NCI-H524 treated with DMSO at 0.1 percent for 48 hours (cell line): Measurements from ENCODE around the gene RAPGEF1.

Source experiments
- DNase-seq: peaks from one replicate; lab custom pipeline; 2025; lab: John Stamatoyannopoulos, UW

Gene RAPGEF1

GRCh38 chr9:131752231-131752884, 12.5 kb upstream of the RAPGEF1 start:
- no peak for DNase-seq

DNA sequence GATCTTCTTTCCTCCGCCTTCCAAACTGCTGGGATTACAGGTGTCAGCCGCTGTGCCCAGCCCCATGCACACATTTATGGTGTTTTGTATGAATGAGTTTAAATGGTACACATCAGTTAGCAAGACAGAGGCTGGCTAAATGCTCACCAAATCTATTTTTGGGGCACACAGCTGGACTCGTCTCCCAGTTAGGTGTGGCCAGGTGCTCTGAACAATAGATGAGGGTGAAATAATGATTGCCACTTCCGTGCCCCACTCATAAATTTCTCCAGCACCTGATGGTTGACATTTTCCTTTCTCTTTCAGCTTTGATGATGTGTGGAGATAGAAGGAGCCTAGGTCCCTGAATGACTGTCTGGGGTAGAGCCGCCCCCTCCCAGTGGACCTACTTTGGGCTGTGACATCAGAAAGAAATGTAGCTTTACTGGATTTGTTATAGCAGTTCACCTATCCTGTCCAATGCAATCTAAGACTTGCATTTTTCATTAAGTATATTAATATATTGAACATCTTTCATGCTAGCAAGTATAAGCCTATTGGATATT, 8.6 kb upstream of the RAPGEF1 start:
- DNase-seq = no peak

GRCh38 chr9:131747352-131747751, 7.5 kb upstream of the RAPGEF1 start:
- no peak for DNase-seq

DNA sequence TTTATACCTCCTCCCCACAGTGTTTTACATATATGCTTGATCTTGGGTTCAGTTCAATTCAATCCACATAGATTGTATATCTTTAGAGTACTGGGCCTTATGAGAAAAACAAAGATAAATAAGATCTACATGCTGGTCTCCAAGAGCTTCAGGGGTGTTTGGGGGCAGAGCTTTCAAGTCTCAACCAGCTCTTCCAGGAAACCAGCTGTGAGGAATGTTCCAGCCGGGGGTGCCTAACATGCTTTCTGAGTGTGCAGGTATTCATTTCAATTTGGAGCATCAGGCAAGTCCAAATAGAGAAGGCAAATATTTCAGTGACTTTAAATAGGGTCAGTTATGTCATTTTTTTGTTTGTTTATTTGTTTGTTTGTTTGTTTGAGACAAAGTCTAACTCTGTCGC, 5.7 kb upstream of the RAPGEF1 start:
- no peak for DNase-seq

- no peak for DNase-seq
Measured at GRCh38 chr9:131744720-131745201, 4.9 kb upstream of the RAPGEF1 start.

DNA sequence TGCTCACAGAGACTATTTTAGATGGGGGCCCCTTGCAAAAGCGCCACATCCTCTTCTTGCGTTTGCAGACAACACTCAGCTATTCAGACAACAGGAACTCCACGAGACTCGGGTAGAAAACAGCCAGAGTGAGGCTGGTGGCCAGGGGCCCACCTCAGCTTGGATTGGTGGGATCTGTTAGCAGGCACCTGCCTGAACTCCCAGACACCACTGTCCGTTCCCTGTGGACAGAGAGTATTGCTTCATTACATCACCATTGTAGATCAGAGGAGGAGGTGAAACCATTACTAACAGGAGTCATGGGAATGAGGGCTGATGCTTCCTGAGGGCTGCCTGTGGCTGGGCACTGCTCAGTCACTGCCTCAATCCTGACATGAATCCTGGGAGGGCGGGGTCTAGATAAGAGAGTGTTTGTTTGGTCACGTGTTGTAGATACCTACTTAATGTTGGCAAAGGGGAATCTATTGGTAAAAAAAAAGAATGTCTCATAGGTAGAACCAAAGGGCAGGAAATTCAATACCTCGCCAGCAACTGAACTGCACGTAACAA, 4.4 kb upstream of the RAPGEF1 start:
- DNase-seq = no peak

DNA sequence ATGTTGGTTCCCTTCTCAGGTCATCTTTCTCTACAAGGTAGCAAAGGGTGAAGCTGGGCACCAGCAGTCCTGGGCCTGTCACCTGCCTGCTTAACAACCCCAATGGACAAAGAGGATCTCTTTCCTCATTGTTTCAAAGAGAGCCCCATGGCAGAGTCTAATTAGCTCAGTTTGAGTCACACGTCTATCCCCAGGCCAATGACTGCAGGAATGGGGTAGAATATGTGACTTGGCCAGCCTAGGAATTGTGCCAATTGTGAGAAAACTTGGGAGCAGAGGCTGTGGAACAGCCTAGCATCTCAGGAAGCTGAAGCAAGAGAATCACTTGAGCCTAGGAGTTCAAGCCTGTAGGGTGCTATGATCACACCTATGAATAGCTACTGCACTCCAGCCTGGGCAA, 3.6 kb upstream of the RAPGEF1 start:
- no peak for DNase-seq

GRCh38 chr9:131743096-131743495, 3.2 kb upstream of the RAPGEF1 start:
- DNase-seq = no peak

DNA sequence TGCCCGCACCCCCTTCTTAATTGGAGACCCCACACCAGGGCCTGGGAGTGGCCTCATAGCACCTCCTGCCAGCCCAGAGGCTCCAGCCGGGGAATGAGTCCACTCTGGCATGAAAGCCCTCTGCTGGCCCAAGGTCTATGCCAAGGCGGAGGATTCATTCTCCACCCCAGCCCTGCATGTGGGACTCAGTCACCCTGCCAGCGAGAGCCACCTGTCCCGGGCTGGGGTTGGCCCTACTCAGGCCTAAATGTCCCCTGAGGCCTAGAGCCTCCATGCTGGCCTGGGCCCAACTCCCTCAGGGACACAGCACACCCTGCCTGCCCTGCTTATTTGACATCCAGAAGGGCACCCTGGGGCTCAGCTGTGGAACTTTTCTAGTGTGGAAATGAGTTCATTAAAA, 1.0 kb upstream of the RAPGEF1 start:
- no peak for DNase-seq

- no peak for DNase-seq
Measured at GRCh38 chr9:131739133-131739958, 530 bp downstream of the RAPGEF1 start.

DNA sequence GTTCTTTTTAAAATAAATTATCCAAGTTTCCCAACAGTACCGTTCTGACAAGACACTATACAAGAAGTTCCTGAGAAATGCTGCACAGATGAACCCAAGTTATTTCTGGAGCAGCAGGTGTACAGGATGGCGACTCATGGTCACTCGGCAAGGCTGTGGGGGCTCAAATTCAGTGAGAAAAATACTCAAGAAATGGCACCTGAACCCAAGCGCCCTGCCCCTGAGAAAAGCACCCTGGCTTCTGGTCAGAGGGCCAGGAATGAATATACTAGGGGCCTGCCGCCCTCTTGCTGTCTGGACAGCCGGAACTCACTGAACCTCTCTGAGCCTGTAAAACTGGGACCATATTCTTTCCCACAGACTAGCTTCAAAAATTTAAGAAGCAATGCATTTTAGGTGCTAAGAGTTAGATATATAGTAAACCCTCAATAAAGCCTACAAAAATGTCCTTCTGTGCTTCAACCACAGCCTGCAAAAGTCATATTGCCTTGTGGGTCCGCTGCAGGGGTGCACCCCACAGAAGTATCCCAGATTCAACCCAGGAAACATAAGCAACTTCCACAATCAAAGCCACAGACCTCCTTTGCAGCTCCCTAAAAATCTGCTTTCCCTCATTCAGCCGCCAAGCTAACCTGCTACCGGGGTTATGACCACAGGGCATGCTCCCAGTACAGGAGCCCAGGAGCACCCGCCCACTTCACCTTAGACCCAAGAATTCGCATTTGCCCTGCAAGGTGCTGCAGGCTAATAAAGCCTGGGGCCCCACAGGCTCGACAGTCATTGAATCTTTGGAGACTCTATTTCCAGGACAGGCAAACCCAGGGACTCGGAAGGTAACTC, 1.4 kb downstream of the RAPGEF1 start:
- no peak for DNase-seq

GRCh38 chr9:131737426-131737825, 2.5 kb downstream of the RAPGEF1 start:
- no peak for DNase-seq

GRCh38 chr9:131736431-131736830, 3.4 kb downstream of the RAPGEF1 start:
- no peak for DNase-seq

GRCh38 chr9:131735238-131736128, 4.4 kb downstream of the RAPGEF1 start:
- no peak for DNase-seq

- no peak for DNase-seq
Measured at GRCh38 chr9:131734781-131735180, 5.1 kb downstream of the RAPGEF1 start.

DNA sequence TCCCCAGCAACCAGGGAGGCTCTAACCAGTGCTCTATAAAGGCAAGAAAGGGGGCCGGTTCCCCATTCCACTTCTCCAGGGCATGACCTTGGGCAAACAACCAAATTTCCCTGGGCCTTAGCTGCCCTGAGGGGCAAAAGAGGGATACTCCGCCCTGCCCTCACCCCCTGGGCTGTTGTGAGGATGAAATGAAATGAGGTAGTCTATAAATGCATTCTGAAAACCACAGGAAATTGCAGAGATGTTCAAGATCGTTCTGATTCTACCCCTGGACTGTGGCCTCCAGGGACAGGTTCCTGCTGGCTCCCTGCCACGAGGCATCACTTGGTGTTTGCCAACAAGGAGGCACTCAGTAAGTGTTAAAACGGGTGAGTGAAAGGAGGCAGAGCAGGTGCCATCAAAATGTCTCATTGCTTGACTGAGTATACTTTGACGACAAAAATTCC, 5.7 kb downstream of the RAPGEF1 start:
- DNase-seq = no peak

DNA sequence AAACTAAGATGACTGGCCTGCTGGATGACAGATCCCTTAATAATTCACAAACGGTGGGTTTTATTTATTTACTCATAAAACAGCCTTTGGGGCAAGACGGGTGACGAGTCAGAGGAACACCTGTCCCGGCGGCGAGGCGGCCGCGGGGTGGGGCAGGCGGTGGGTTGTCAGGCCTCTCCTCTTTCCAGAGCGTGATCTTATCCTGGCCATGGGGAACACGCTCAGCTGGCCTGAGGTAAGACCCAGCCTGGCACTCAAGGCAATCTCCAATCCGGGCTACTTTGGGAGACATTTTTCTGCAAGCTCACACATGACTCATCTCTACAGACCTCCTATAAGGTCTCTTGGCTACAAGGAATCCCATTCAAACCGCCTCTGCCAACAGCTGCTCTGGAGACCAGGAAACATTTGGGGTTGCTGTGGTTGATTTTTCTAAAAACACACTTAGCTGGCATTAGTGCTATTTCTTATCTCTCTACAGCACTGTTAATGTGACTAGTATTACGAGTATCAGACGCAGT, 6.3 kb downstream of the RAPGEF1 start:
- DNase-seq = peak; percentile 60

DNA sequence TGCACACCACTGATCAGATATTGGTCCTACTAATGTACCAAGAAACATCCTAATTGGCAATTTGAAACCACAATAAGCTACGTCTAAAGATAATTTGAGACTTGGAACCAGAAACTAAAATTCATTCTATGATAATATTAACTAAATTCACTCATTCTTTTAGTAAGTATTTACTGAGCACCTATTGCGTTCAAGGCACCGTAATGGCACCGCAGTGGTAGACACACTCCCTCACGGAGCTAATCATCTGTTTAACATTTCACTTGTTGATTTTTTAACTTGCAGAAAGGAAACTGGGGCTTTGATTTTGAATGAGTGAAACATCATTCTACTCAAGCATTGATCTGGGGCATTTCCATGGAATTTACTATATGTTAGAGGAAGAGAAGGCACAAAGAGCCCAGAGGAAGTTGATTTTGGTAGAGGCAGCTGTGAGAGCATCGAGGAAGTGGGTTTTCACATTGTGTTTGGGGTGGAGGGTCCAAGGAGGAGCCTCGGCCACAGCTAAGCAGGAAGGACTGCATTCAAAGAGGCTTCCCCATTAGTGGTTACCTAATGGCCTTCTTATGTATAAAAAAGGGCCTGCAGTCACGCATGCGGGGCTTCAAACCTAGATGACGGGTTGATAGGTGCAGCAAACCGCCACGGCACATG, 7.1 kb downstream of the RAPGEF1 start:
- DNase-seq = no peak

DNA sequence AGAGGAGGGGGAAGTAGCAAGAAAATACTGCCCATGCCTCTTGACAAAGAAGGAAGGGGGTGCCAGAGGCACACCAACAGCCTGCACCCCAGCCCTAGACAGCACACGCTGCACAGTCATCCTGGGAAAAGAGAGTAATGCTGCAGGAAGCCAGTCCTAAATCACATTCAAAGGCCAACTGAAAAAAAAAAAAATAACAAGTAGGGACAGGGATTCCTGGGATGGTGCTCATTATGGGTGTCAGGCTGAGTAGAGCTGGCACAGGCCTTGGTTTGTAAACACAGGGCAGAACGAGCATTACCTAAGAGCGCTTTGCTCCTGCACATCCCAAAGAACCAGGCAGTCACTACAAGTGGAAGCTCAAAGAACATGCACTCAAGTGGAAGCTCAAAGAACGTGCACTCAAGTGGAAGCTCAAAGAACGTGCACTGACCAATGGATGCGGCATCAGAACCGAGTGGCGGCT, 7.8 kb downstream of the RAPGEF1 start:
- no peak for DNase-seq

DNA sequence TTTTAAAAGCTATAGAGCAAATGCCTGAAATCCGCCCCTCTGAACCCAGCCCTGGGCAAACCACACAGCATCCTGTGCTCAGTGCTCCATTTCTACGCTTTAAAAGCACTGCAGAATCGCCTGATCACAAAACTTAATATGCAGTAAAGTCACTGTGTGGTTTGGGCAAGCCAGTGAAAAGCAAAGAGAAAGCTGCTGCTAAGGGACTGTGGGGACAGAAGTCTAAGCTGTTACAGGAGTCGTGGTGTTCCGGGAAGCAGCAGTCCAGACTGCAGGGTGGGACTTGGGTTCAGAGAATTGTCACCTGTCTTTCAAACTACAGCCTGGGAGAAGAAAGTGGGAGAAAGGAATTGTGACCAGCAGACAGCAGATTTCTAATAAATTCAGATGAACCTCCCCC, 8.2 kb downstream of the RAPGEF1 start:
- DNase-seq = no peak
